ENCODE data around the gene SLC39A6.

SLC39A6 gene

DNA sequence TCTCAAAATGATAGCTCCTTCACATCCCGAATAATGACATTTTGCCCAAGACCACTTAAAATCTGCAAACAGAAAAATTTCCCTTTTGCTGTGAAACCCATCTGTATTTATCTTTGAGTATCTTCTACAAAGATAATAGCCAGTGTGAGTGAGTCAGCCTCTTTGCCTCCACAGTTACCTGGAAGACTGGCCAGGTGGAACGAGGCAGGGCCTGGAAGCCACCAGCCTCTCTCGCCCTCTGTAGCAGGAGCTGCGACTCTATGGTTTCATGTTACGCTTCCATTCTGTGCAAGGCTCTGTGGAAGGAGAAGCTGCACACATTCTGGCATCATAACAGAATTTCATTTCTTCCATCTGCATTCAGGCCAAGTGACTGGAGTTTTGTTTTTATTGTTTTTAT is 10.1 kb upstream of the SLC39A6 start:
- no peak for TF ChIP-seq PPARA (CRISPR knock-in tag; IDR thresholded peaks at IDR 0.05; ENCODE audit: borderline replicate concordance)
- ATAC-seq = no peak

DNA sequence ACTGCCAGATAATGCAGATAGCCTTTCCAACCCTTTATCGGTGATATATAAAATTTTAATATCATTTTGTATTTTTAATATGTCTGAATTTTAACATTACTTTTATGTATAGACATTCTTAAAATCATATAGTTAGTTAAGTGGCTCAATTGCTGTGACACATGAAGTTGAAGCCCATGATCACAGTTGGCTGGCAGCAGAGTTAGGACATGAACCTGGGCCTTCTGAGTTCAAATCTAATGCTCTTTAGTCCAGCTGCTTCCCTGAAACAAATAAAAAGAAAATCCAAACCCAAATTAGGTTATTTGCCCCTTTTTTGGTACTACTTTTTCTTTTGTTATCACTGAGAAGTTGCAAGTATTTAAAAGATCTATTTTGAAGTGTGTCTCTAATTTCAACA is 6.1 kb upstream of the SLC39A6 start:
- TF ChIP-seq, protein P1, sequence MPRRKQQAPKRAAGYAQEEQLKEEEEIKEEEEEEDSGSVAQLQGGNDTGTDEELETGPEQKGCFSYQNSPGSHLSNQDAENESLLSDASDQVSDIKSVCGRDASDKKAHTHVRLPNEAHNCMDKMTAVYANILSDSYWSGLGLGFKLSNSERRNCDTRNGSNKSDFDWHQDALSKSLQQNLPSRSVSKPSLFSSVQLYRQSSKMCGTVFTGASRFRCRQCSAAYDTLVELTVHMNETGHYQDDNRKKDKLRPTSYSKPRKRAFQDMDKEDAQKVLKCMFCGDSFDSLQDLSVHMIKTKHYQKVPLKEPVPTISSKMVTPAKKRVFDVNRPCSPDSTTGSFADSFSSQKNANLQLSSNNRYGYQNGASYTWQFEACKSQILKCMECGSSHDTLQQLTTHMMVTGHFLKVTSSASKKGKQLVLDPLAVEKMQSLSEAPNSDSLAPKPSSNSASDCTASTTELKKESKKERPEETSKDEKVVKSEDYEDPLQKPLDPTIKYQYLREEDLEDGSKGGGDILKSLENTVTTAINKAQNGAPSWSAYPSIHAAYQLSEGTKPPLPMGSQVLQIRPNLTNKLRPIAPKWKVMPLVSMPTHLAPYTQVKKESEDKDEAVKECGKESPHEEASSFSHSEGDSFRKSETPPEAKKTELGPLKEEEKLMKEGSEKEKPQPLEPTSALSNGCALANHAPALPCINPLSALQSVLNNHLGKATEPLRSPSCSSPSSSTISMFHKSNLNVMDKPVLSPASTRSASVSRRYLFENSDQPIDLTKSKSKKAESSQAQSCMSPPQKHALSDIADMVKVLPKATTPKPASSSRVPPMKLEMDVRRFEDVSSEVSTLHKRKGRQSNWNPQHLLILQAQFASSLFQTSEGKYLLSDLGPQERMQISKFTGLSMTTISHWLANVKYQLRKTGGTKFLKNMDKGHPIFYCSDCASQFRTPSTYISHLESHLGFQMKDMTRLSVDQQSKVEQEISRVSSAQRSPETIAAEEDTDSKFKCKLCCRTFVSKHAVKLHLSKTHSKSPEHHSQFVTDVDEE (CRISPR knock-in tag; IDR thresholded peaks at IDR 0.05) = no peak
- TF ChIP-seq RARB (CRISPR knock-in tag; IDR thresholded peaks at IDR 0.05) = no peak
- TF ChIP-seq OSR1 (CRISPR knock-in tag; IDR thresholded peaks at IDR 0.05) = no peak
- no peak for TF ChIP-seq ZNF8 (CRISPR knock-in tag; IDR thresholded peaks at IDR 0.05)
- TF ChIP-seq ZNF565 (CRISPR knock-in tag; conservative IDR thresholded peaks at IDR 0.05; ENCODE audit: low read depth) = no peak
- TF ChIP-seq SNAI2 (CRISPR knock-in tag; IDR thresholded peaks at IDR 0.05) = no peak
- TF ChIP-seq, protein P2, sequence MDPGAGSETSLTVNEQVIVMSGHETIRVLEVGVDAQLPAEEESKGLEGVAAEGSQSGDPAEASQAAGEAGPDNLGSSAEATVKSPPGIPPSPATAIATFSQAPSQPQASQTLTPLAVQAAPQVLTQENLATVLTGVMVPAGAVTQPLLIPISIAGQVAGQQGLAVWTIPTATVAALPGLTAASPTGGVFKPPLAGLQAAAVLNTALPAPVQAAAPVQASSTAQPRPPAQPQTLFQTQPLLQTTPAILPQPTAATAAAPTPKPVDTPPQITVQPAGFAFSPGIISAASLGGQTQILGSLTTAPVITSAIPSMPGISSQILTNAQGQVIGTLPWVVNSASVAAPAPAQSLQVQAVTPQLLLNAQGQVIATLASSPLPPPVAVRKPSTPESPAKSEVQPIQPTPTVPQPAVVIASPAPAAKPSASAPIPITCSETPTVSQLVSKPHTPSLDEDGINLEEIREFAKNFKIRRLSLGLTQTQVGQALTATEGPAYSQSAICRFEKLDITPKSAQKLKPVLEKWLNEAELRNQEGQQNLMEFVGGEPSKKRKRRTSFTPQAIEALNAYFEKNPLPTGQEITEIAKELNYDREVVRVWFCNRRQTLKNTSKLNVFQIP (CRISPR knock-in tag; IDR thresholded peaks at IDR 0.05; ENCODE audit: borderline replicate concordance, low read depth) = no peak
- TF ChIP-seq GLIS3 (CRISPR knock-in tag; IDR thresholded peaks at IDR 0.05) = no peak
- TF ChIP-seq ARNTL (CRISPR knock-in tag; IDR thresholded peaks at IDR 0.05; ENCODE audit: borderline replicate concordance, low read depth) = no peak
- no peak for TF ChIP-seq ZFP30 (CRISPR knock-in tag; IDR thresholded peaks at IDR 0.05)
- no peak for ATAC-seq

DNA sequence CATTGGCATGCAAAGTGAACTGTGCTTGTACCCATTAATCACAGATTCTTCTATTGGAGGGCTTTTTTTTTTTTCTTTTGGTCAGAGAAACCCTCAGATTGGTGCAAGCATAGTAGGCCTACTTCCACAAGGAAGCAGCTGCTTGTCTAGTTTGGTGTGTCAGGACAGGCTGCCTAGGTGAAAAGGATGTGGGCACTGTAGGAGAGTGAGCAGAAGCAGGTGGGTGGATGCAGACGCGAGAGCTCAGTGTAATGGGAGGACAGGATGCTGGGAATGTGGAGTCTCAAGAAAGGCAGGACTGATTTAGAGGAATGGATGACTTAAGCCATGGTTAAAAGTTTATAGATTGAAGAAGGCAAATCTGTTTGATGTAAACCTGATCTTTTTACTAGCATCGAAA is 3.6 kb upstream of the SLC39A6 start:
- ATAC-seq = no peak
- TF ChIP-seq, protein P3, sequence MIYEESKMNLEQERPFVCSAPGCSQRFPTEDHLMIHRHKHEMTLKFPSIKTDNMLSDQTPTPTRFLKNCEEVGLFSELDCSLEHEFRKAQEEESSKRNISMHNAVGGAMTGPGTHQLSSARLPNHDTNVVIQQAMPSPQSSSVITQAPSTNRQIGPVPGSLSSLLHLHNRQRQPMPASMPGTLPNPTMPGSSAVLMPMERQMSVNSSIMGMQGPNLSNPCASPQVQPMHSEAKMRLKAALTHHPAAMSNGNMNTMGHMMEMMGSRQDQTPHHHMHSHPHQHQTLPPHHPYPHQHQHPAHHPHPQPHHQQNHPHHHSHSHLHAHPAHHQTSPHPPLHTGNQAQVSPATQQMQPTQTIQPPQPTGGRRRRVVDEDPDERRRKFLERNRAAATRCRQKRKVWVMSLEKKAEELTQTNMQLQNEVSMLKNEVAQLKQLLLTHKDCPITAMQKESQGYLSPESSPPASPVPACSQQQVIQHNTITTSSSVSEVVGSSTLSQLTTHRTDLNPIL (CRISPR knock-in tag; IDR thresholded peaks at IDR 0.05; ENCODE audit: low read depth) = no peak
- TF ChIP-seq ZC3H10 (CRISPR knock-in tag; IDR thresholded peaks at IDR 0.05) (no peak), ISL1 (CRISPR knock-in tag; IDR thresholded peaks at IDR 0.05) (no peak)
- TF ChIP-seq, protein P2 (CRISPR knock-in tag; IDR thresholded peaks at IDR 0.05; ENCODE audit: borderline replicate concordance, low read depth) = no peak

DNA sequence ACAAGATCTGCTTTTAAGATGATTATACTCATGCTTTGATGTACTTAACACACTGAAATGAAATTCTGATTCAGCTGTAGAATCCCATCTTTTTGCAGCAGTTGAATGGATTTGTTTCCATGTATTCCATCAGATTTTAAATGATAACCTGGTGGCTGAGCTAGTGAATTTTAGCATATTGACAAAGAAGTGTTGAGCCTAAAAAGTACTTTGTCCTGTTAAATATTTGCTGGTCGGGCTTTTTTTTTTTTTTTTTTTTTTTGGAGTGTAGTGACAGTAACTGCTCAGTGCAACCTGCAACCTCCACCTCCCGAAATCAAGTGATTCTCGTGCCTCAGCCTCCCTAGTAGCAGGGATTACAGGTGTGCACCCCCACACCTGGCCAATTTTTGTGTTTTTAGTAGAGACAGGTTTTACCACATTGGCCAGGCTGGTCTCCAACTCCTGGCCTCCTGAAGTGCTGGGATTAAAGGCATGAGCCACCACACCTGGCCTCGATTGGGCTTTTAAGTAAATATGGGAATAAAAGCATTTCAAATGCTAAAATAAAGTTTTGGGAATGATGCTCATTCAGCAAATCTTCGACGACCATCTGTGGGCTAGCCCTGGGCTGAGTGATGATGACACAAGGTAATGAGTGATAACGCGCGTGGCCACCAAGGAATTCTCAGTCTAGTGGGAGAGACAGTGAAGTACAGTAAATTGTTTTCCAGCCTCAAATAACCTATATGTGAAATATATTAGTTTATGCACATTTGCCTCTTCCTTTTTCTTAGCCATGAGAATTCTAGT is 2.7 kb upstream of the SLC39A6 start:
- ATAC-seq = no peak
- TF ChIP-seq ZNF8 (CRISPR knock-in tag; IDR thresholded peaks at IDR 0.05) (no peak), ZNF70 (CRISPR knock-in tag; IDR thresholded peaks at IDR 0.05) (no peak), SNAI2 (CRISPR knock-in tag; IDR thresholded peaks at IDR 0.05) (no peak), ZFP3 (CRISPR knock-in tag; IDR thresholded peaks at IDR 0.05) (no peak), ZNF565 (CRISPR knock-in tag; conservative IDR thresholded peaks at IDR 0.05; ENCODE audit: low read depth) (no peak), RARB (CRISPR knock-in tag; IDR thresholded peaks at IDR 0.05) (no peak), ISL1 (CRISPR knock-in tag; IDR thresholded peaks at IDR 0.05) (no peak), ZFP30 (CRISPR knock-in tag; IDR thresholded peaks at IDR 0.05) (no peak), TCF4 (CRISPR knock-in tag; IDR thresholded peaks at IDR 0.05; ENCODE audit: borderline replicate concordance) (no peak), TOX (CRISPR knock-in tag; IDR thresholded peaks at IDR 0.05; ENCODE audit: borderline replicate concordance) (no peak), CSDC2 (CRISPR knock-in tag; IDR thresholded peaks at IDR 0.05) (no peak), ESRRG (CRISPR knock-in tag; IDR thresholded peaks at IDR 0.05) (no peak), OSR1 (CRISPR knock-in tag; IDR thresholded peaks at IDR 0.05) (no peak), BACH2 (CRISPR knock-in tag; IDR thresholded peaks at IDR 0.05; ENCODE audit: borderline replicate concordance) (no peak), ARNTL (CRISPR knock-in tag; IDR thresholded peaks at IDR 0.05; ENCODE audit: borderline replicate concordance, low read depth) (no peak), GLIS3 (CRISPR knock-in tag; IDR thresholded peaks at IDR 0.05) (no peak), PPARA (CRISPR knock-in tag; IDR thresholded peaks at IDR 0.05; ENCODE audit: borderline replicate concordance) (no peak)
- TF ChIP-seq, protein P4, sequence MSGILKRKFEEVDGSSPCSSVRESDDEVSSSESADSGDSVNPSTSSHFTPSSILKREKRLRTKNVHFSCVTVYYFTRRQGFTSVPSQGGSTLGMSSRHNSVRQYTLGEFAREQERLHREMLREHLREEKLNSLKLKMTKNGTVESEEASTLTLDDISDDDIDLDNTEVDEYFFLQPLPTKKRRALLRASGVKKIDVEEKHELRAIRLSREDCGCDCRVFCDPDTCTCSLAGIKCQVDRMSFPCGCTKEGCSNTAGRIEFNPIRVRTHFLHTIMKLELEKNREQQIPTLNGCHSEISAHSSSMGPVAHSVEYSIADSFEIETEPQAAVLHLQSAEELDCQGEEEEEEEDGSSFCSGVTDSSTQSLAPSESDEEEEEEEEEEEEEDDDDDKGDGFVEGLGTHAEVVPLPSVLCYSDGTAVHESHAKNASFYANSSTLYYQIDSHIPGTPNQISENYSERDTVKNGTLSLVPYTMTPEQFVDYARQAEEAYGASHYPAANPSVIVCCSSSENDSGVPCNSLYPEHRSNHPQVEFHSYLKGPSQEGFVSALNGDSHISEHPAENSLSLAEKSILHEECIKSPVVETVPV (CRISPR knock-in tag; IDR thresholded peaks at IDR 0.05) = no peak
- TF ChIP-seq, protein P5, sequence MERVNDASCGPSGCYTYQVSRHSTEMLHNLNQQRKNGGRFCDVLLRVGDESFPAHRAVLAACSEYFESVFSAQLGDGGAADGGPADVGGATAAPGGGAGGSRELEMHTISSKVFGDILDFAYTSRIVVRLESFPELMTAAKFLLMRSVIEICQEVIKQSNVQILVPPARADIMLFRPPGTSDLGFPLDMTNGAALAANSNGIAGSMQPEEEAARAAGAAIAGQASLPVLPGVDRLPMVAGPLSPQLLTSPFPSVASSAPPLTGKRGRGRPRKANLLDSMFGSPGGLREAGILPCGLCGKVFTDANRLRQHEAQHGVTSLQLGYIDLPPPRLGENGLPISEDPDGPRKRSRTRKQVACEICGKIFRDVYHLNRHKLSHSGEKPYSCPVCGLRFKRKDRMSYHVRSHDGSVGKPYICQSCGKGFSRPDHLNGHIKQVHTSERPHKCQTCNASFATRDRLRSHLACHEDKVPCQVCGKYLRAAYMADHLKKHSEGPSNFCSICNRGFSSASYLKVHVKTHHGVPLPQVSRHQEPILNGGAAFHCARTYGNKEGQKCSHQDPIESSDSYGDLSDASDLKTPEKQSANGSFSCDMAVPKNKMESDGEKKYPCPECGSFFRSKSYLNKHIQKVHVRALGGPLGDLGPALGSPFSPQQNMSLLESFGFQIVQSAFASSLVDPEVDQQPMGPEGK (CRISPR knock-in tag; IDR thresholded peaks at IDR 0.05; ENCODE audit: borderline replicate concordance) = no peak
- TF ChIP-seq, protein P2 (CRISPR knock-in tag; IDR thresholded peaks at IDR 0.05; ENCODE audit: borderline replicate concordance, low read depth) = no peak
